GM12878 (cell line): ENCODE data around the gene FMNL2. TPM values are rescaled to one million over a fixed set of nuclear protein-coding genes. Genes with fewer than 3 reads are reported as not detected.

ENCODE experiments used
- ATAC-seq: fragments of 200-7000 bp; cut with Tn5 transposase; 3 replicates; pipeline ENCODE4 v1.9.1; 2020; ENCODE audit warnings: mild to moderate bottlenecking, moderate library complexity
- BruUV-seq: library from RNA; stranded (reverse); fragments of 400-500 nt; replicated peaks from 2 replicates; lab custom pipeline; 2021; lab: Mats Ljungman, UMichigan
- CTCF ChIA-PET: fragments of 300-600 bp; sonication (Branson Sonifier 250); formaldehyde crosslinking; extraction: SDS; loops from one replicate; lab custom pipeline; 2021; ENCODE audit warnings: inconsistent platforms; lab: Yijun Ruan, JAX
- POLR2A ChIA-PET: fragments of 350-600 bp; formaldehyde crosslinking; extraction: SDS; loops from one replicate; lab custom pipeline; 2021; ENCODE audit warnings: inconsistent platforms; lab: Charles Lee
- RAD21 ChIA-PET: fragments of 300-600 bp; sonication (Branson Sonifier 250); formaldehyde crosslinking; loops from one replicate; lab custom pipeline; 2023; ENCODE audit warnings: antibody characterized with exemption; ENCODE audit not compliant: unreplicated experiment; lab: Charles Lee
- SMC1A ChIA-PET: fragments of 300-600 bp; sonication (Branson Sonifier 250); formaldehyde crosslinking; loops from one replicate; lab custom pipeline; 2023; ENCODE audit not compliant: unreplicated experiment, uncharacterized antibody; lab: Charles Lee
- DNase-seq: peaks from one replicate; pipeline ENCODE4 v3.0.0-alpha.2; 2011; ENCODE audit warnings: low read depth, low spot score
- FAIRE-seq: peaks from 3 replicates; lab custom pipeline; 2011; peaks lifted over from hg19 to GRCh38; lab: Jason Lieb, UNC
- H2AFZ ChIP-seq: 2 replicates; pipeline ENCODE4 v1.6.0; 2011; ENCODE audit warnings: low read depth, low read length, control low read depth; ENCODE audit not compliant: control insufficient read depth
- H3K27ac ChIP-seq: 2 replicates; pipeline ENCODE4 v1.5.1; 2011; ENCODE audit warnings: control low read depth; ENCODE audit not compliant: control insufficient read depth, insufficient read depth
- H3K27me3 ChIP-seq, 2 experiments: replicated peaks in 1 of 2; 2 replicates each; pipeline versions ENCODE4 v1.6.0 to v1.6.1; 2011; ENCODE audit warnings: low read length in 1 of 2; ENCODE audit not compliant: control insufficient read depth in 2 of 2, insufficient read depth in 2 of 2
- H3K36me3 ChIP-seq, 2 experiments: 2 replicates each; pipeline ENCODE4 v1.5.1; 2011; ENCODE audit warnings: low read length in 1 of 2; ENCODE audit not compliant: control insufficient read depth in 2 of 2, insufficient read depth in 2 of 2
- H3K4me1 ChIP-seq: 2 replicates; pipeline ENCODE4 v1.6.1; 2011; ENCODE audit warnings: mild to moderate bottlenecking, low read length, moderate library complexity, mixed read lengths; ENCODE audit not compliant: control insufficient read depth, insufficient read depth
- H3K4me2 ChIP-seq: 2 replicates; pipeline ENCODE4 v1.6.0; 2011; ENCODE audit warnings: control low read depth; ENCODE audit not compliant: control insufficient read depth, insufficient read depth
- H3K4me3 ChIP-seq: fragments of 200-600 bp; sonication (generic); 2 replicates; pipeline ENCODE4 v1.5.1; 2016
- H3K79me2 ChIP-seq: 2 replicates; pipeline ENCODE4 v1.6.0; 2011; ENCODE audit warnings: low read length; ENCODE audit not compliant: control insufficient read depth, insufficient read depth
- H3K9ac ChIP-seq: 2 replicates; pipeline ENCODE4 v1.8.0; 2011; ENCODE audit warnings: low read length, control low read depth, mixed read lengths; ENCODE audit not compliant: control insufficient read depth, insufficient read depth
- H3K9me3 ChIP-seq: replicated peaks from 3 replicates; pipeline ENCODE4 v1.5.1; 2011; ENCODE audit warnings: mild to moderate bottlenecking, low read length; ENCODE audit not compliant: control insufficient read depth, insufficient read depth
- H4K20me1 ChIP-seq: 2 replicates; pipeline ENCODE4 v1.6.0; 2011; ENCODE audit not compliant: control insufficient read depth, insufficient read depth
- ATF3 ChIP-seq: IDR thresholded peaks from 2 replicates; pipeline ENCODE4 v1.6.1; 2011; ENCODE audit warnings: low read depth, mild to moderate bottlenecking, low read length, moderate library complexity, borderline replicate concordance; ENCODE audit errors: extremely low read depth
- CHD2 ChIP-seq: IDR thresholded peaks from 2 replicates; pipeline ENCODE4 v1.6.1; 2011; ENCODE audit warnings: low read depth, low read length, improper control_type of control experiment, borderline replicate concordance
- POLR2AphosphoS2 ChIP-seq: IDR thresholded peaks from 2 replicates; pipeline ENCODE4 v1.6.1; 2011; ENCODE audit warnings: low read depth, mild to moderate bottlenecking, low read length, improper control_type of control experiment, moderate library complexity
- PRDM15 ChIP-seq: fragments of 450-650 bp; formaldehyde crosslinking; IDR thresholded peaks from 2 replicates; pipeline ENCODE4 v1.4.0; 2020; ENCODE audit warnings: mild to moderate bottlenecking, moderate library complexity
- SUZ12 ChIP-seq: fragments of 200-600 bp; sonication (generic); IDR thresholded peaks from one replicate; pipeline ENCODE4 v1.6.1; 2018; ENCODE audit warnings: antibody characterized with exemption, mild to moderate bottlenecking; ENCODE audit not compliant: unreplicated experiment
- ZBTB11 ChIP-seq: fragments of 450-650 bp; formaldehyde crosslinking; IDR thresholded peaks from 2 replicates; pipeline ENCODE4 v1.5.0; 2022; ENCODE audit warnings: mild to moderate bottlenecking, missing genetic modification characterization
- WGBS: methylation state at CpG from one replicate; pipeline ENCODE4 v1.1.6; 2016; ENCODE audit warnings: low lambda C conversion rate; ENCODE audit not compliant: insufficient replicate concordance, insufficient coverage; ENCODE audit errors: missing lambda C conversion rate; 5-methylcytosine and 5-hydroxymethylcytosine counted together
- in situ Hi-C: fragments of 300-500 bp; cut with MboI; formaldehyde crosslinking; loops from 9 replicates; pipeline ENCODE4 v1.14.3; 2018; ENCODE audit warnings: mixed read lengths
- intact Hi-C: fragments of 100-400 bp; cut with micrococcal nuclease; formaldehyde crosslinking; loops from one replicate; pipeline ENCODE4 v1.14.2; 2022; ENCODE audit not compliant: unreplicated experiment
- polyA plus RNA-seq, 11 experiments: library from polyadenylated mRNA; depleted of rRNA in 4 of 11; unstranded in 6 of 11; stranded (reverse) in 5 of 11; fragments of >200 nt; fragmentation: Nextera tagmentation in 4 of 11; fragmentation: Illumina TruSeq in 1 of 11; extraction: Ambion mirVana in 4 of 11; extraction: Trizol in 1 of 11; gene quantifications; 1 replicate in 1 of 11; 2 replicates in 10 of 11; pipeline versions ENCODE4 v1.2.1 to v1.2.3, GENCODE V29; 2011 to 2016; ENCODE audit warnings: inconsistent platforms in 2 of 11, missing spikeins in 2 of 11, low read depth in 1 of 11
- total RNA-seq, 4 experiments: library from RNA; depleted of rRNA in 3 of 4; stranded (reverse); fragments of >200 nt in 3 of 4; fragmentation: Illumina TruSeq in 1 of 4; extraction: Trizol in 1 of 4; gene quantifications; 2 replicates each; pipeline versions ENCODE4 v1.2.1 to v1.2.3, GENCODE V29; 2013 to 2021

The FMNL2 gene
- total and polyA plus RNA-seq, 10 of the 15 experiments (the other 5 are each of a cell fraction or from before 2014, with no cell fraction given) = 0.13 to 9.9 (median 0.35) TPM

GRCh38 chr2:152433791-152434190 lies 98.8 kb downstream of the FMNL2 start:
- no TSS peak for BruUV-seq

GRCh38 chr2:152434395-152435182 lies 99.6 kb downstream of the FMNL2 start:
- no peak for FAIRE-seq
- no peak overlapping the region for H3K4me2 ChIP-seq
- ChIA-PET RAD21 (no interaction called here), POLR2A (interaction anchor here (1.0 kb wide), 1 partner anchor 12 kb away, joined by 4 read pairs; no protein-coding TSS in a partner anchor), SMC1A (interaction anchor here (0.7 to 1.4 kb wide), 6 partner anchors 9 to 33 kb away, joined by 3 to 5 read pairs (median 3); no protein-coding TSS in a partner anchor), CTCF (interaction anchor here (1.6 kb wide), 1 partner anchor 11 kb away, joined by 6 read pairs; no protein-coding TSS in a partner anchor)
- no peaks in the 10 kb centered on the region for H3K27me3 ChIP-seq
- ATAC-seq = no peak
- no TSS peak for BruUV-seq
- in situ Hi-C loops (no loop called here), intact Hi-C loops (no loop called here)
- H3K79me2 ChIP-seq = no peaks in the 10 kb centered on the region
- H3K4me3 ChIP-seq = no peak overlapping the region
- no peaks in the 10 kb centered on the region for H4K20me1 ChIP-seq
- H3K36me3 ChIP-seq = no peaks in the 10 kb centered on the region
- DNase-seq = no peak
- WGBS = 100% methylated on average over 1 of the region's 1 CpG
- no peaks in the 10 kb centered on the region for H3K9me3 ChIP-seq
- no peak overlapping the region for H2AFZ ChIP-seq
- H3K27ac ChIP-seq = no peak overlapping the region
- H3K4me1 ChIP-seq = no peaks in the 10 kb centered on the region
- H3K9ac ChIP-seq = no peak overlapping the region
- TF ChIP-seq ZBTB11 (CRISPR knock-in tag) = no peak
- TF ChIP-seq CHD2 = no peak
- TF ChIP-seq ATF3 = no peak
- TF ChIP-seq PRDM15 (CRISPR knock-in tag) = no peak
- TF ChIP-seq POLR2AphosphoS2 = no peak

More at GRCh38 chr2:152433791-152434190, 98.8 kb downstream of the FMNL2 start:
- DNase-seq = no peak
- Histone ChIP-seq H3K9ac (no peak overlapping the region), H3K4me1 (no peaks in the 10 kb centered on the region), H3K36me3 (no peaks in the 10 kb centered on the region), H4K20me1 (no peaks in the 10 kb centered on the region), H3K27me3 (no peaks in the 10 kb centered on the region), H3K27ac (no peak overlapping the region), H3K4me2 (no peak overlapping the region), H2AFZ (no peak overlapping the region), H3K4me3 (no peak overlapping the region), H3K79me2 (no peaks in the 10 kb centered on the region), H3K9me3 (no peaks in the 10 kb centered on the region)
- no peak for ATAC-seq
- no peak for TF ChIP-seq SUZ12
- WGBS = 62% methylated on average over 2 of the region's 2 CpGs
- in situ Hi-C loops = no loop called here
- ChIA-PET SMC1A (interaction anchor here (0.6 to 1.4 kb wide), 6 partner anchors 12 to 139 kb away, joined by 3 to 5 read pairs (median 4); no protein-coding TSS in a partner anchor), POLR2A (no interaction called here), RAD21 (no interaction called here), CTCF (interaction anchor here (1.6 kb wide), 1 partner anchor 11 kb away, joined by 6 read pairs; no protein-coding TSS in a partner anchor)
- intact Hi-C loops = no loop called here
- no peak for FAIRE-seq
